H9 (cell line): ENCODE data around the gene STX3. TPM values are rescaled to one million over a fixed set of nuclear protein-coding genes. Genes with fewer than 3 reads are reported as not detected.

Experiments used
- DNase-seq: peaks from one replicate; pipeline ENCODE4 v3.0.0-alpha.2; 2017
- H2AFZ ChIP-seq: one replicate; pipeline ENCODE4 v1.6.1; 2013; ENCODE audit warnings: mild to moderate bottlenecking, low read length, control low read depth, moderate library complexity
- H2AK5ac ChIP-seq: 2 replicates; pipeline ENCODE4 v1.6.1; 2013; ENCODE audit warnings: low read length, control low read depth, mixed read lengths; ENCODE audit not compliant: insufficient read length
- H2BK120ac ChIP-seq: one replicate; pipeline ENCODE4 v1.6.1; 2013; ENCODE audit warnings: low read depth, mild to moderate bottlenecking, low read length, control low read depth, inconsistent platforms; ENCODE audit not compliant: poor library complexity, severe bottlenecking
- H2BK12ac ChIP-seq: 2 replicates; pipeline ENCODE4 v1.6.1; 2013; ENCODE audit warnings: low read length, control low read depth, mixed read lengths, low read depth; ENCODE audit not compliant: insufficient read length
- H2BK15ac ChIP-seq: 2 replicates; pipeline ENCODE4 v1.6.1; 2013; ENCODE audit warnings: low read depth, low read length, control low read depth
- H2BK20ac ChIP-seq: one replicate; pipeline ENCODE4 v1.6.1; 2013; ENCODE audit warnings: low read depth, mild to moderate bottlenecking, low read length, control low read depth, inconsistent platforms; ENCODE audit not compliant: poor library complexity, severe bottlenecking
- H2BK5ac ChIP-seq: 2 replicates; pipeline ENCODE4 v1.6.1; 2013; ENCODE audit warnings: low read length, control low read depth, mixed read lengths; ENCODE audit not compliant: insufficient read length
- H3K14ac ChIP-seq: 2 replicates; pipeline ENCODE4 v1.6.1; 2013; ENCODE audit warnings: low read length, control low read depth; ENCODE audit not compliant: insufficient read depth
- H3K18ac ChIP-seq: 2 replicates; pipeline ENCODE4 v1.6.1; 2013; ENCODE audit warnings: low read depth, mild to moderate bottlenecking, mixed read lengths, low read length, control low read depth; ENCODE audit not compliant: insufficient read length
- H3K23ac ChIP-seq: 2 replicates; pipeline ENCODE4 v1.6.1; 2013; ENCODE audit warnings: low read length, control low read depth, mixed read lengths, low read depth; ENCODE audit not compliant: insufficient read length
- H3K23me2 ChIP-seq: 2 replicates; pipeline ENCODE4 v1.6.1; 2013; ENCODE audit warnings: low read depth, mild to moderate bottlenecking, mixed read lengths, low read length, control low read depth; ENCODE audit not compliant: insufficient read length, poor library complexity, severe bottlenecking
- H3K27ac ChIP-seq: 2 replicates; pipeline ENCODE4 v1.5.1; 2013; ENCODE audit warnings: low read length, control low read depth, mixed read lengths, low read depth; ENCODE audit not compliant: insufficient read length
- H3K27me3 ChIP-seq: 2 replicates; pipeline ENCODE4 v1.6.1; 2013; ENCODE audit warnings: low read length, control low read depth, inconsistent platforms; ENCODE audit not compliant: insufficient read depth
- H3K4ac ChIP-seq: 2 replicates; pipeline ENCODE4 v1.6.1; 2013; ENCODE audit warnings: low read depth, mild to moderate bottlenecking, control low read depth, inconsistent platforms, low read length, moderate library complexity
- H3K4me1 ChIP-seq: 2 replicates; pipeline ENCODE4 v1.6.1; 2013; ENCODE audit warnings: low read length, control low read depth, inconsistent platforms; ENCODE audit not compliant: insufficient read depth
- H3K4me2 ChIP-seq: 2 replicates; pipeline ENCODE4 v1.6.1; 2013; ENCODE audit warnings: low read length, control low read depth, mixed read lengths; ENCODE audit not compliant: insufficient read length, insufficient read depth
- H3K56ac ChIP-seq: 2 replicates; pipeline ENCODE4 v1.6.1; 2013; ENCODE audit warnings: low read depth, mild to moderate bottlenecking, mixed read lengths, low read length, control low read depth; ENCODE audit not compliant: insufficient read length
- H3K79me1 ChIP-seq: 2 replicates; pipeline ENCODE4 v1.6.1; 2013; ENCODE audit warnings: low read depth, mild to moderate bottlenecking, moderate library complexity, low read length, control low read depth, inconsistent platforms; ENCODE audit not compliant: insufficient read depth, poor library complexity, severe bottlenecking
- H3K79me2 ChIP-seq: 2 replicates; pipeline ENCODE4 v1.6.1; 2013; ENCODE audit warnings: low read length, control low read depth, inconsistent platforms; ENCODE audit not compliant: insufficient read depth
- H3K9ac ChIP-seq: 2 replicates; pipeline ENCODE4 v1.6.1; 2013; ENCODE audit warnings: low read length, control low read depth, mixed read lengths; ENCODE audit not compliant: insufficient read length; ENCODE audit errors: extremely low read depth
- H3K9me3 ChIP-seq: one replicate; pipeline ENCODE4 v1.6.1; 2013; ENCODE audit warnings: low read depth, low read length, inconsistent platforms; ENCODE audit not compliant: control insufficient read depth
- H3T11ph ChIP-seq: one replicate; pipeline ENCODE4 v1.6.1; 2013; ENCODE audit warnings: mild to moderate bottlenecking, low read length, control low read depth, inconsistent platforms
- H4K20me1 ChIP-seq: one replicate; pipeline ENCODE4 v1.6.1; 2013; ENCODE audit not compliant: control insufficient read depth, insufficient read length, insufficient read depth
- H4K5ac ChIP-seq: 2 replicates; pipeline ENCODE4 v1.6.1; 2013; ENCODE audit warnings: low read depth, mild to moderate bottlenecking, mixed read lengths, low read length, control low read depth; ENCODE audit not compliant: insufficient read length
- H4K8ac ChIP-seq: replicated peaks from 2 replicates; pipeline ENCODE4 v1.6.1; 2013; ENCODE audit warnings: low read length, control low read depth, mixed read lengths, low read depth; ENCODE audit not compliant: insufficient read length
- H4K91ac ChIP-seq: 2 replicates; pipeline ENCODE4 v1.6.1; 2013; ENCODE audit warnings: low read depth, mild to moderate bottlenecking, moderate library complexity, mixed read lengths, low read length, control low read depth; ENCODE audit not compliant: insufficient read length
- H3K27ac Mint-ChIP-seq, 3 experiments: 2 replicates in 2 of 3; 3 replicates in 1 of 3; pipeline ENCODE4 v1.8.0; 2020 to 2021; ENCODE audit warnings: mixed read lengths in 3 of 3, mild to moderate bottlenecking in 1 of 3, moderate library complexity in 1 of 3
- H3K27me3 Mint-ChIP-seq: 2 replicates; pipeline ENCODE4 v1.8.0; 2021; ENCODE audit warnings: low read depth, mild to moderate bottlenecking, moderate library complexity, mixed read lengths
- H3K36me3 Mint-ChIP-seq, 3 experiments: 2 replicates in 2 of 3; 3 replicates in 1 of 3; pipeline ENCODE4 v1.8.0; 2020 to 2021; ENCODE audit warnings: low read depth in 3 of 3, mixed read lengths in 3 of 3; ENCODE audit not compliant: insufficient read depth in 1 of 3
- H3K4me1 Mint-ChIP-seq, 2 experiments: 2 replicates each; pipeline ENCODE4 v1.8.0; 2020; ENCODE audit warnings: mixed read lengths in 2 of 2
- H3K4me3 Mint-ChIP-seq, 2 experiments: 2 replicates in 1 of 2; 3 replicates in 1 of 2; pipeline ENCODE4 v1.8.0; 2020 to 2021; ENCODE audit warnings: mild to moderate bottlenecking in 2 of 2, mixed read lengths in 2 of 2, moderate library complexity in 1 of 2
- H3K9me3 Mint-ChIP-seq, 2 experiments: 2 replicates in 1 of 2; 3 replicates in 1 of 2; pipeline ENCODE4 v1.8.0; 2020; ENCODE audit warnings: mild to moderate bottlenecking in 2 of 2, mixed read lengths in 2 of 2, moderate library complexity in 1 of 2
- WGBS: extraction: QIAGEN DNeasy Blood & Tissue Kit; methylation state at CpG from one replicate; pipeline ENCODE4 v1.1.7; 2013; ENCODE audit warnings: missing lambda C conversion rate, low lambda C conversion rate, mixed read lengths; ENCODE audit not compliant: insufficient read length; ENCODE audit errors: extremely low coverage; 5-methylcytosine and 5-hydroxymethylcytosine counted together
- total RNA-seq: library from RNA; stranded (reverse); gene quantifications from 2 replicates; pipeline ENCODE4 v1.2.1, GENCODE V29; 2021
- TF ChIP-seq, protein P1 (sequence below): fragments of 200-600 bp; sonication (generic); conservative IDR thresholded peaks from 3 replicates; pipeline ENCODE4 v1.8.0; 2021; ENCODE audit warnings: antibody characterized with exemption, mild to moderate bottlenecking

The STX3 gene
- total RNA-seq, 1 experiment from 2014 or later = 41.0 TPM

DNA sequence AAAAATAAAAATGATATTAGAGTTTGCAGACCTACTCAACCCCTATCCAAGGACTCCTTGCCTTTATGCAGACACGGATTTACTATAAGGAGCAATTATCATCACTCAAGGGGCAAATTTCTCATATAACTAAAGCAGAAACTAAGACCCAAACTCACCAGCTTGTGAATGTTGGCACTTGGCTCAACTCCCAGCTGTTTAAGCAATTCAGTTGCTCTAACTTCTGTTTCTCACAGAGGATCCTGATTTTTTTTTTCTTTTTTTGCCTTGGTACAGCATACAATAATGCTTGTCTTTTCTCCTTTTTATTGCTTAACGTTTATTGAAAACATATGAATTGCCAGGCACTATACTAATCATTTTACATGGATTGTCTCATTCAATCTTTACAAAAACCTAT is 99.7 kb downstream of the STX3 start:
- Histone ChIP-seq H2AFZ (no peak overlapping the region), H3K27ac (no peak overlapping the region), H3K9ac (no peak overlapping the region), H2BK120ac (no peak overlapping the region), H2AK5ac (no peak overlapping the region), H3K9me3 (no peaks in the 10 kb centered on the region), H3K4ac (no peak overlapping the region), H2BK15ac (no peak overlapping the region), H2BK5ac (no peak overlapping the region), H4K5ac (no peak overlapping the region), H3T11ph (no peak overlapping the region), H3K23me2 (no peaks in the 10 kb centered on the region), H4K91ac (no peak overlapping the region), H4K8ac (no peak overlapping the region), H3K4me2 (no peak overlapping the region), H3K4me1 (peaks cover 3% of the 10 kb centered on the region; the same call in 1 of the 2 replicates), H3K18ac (no peak overlapping the region), H3K79me2 (no peaks in the 10 kb centered on the region), H3K14ac (no peak overlapping the region), H2BK12ac (no peak overlapping the region), H3K27me3 (no peaks in the 10 kb centered on the region), H3K23ac (no peak overlapping the region), H3K79me1 (no peaks in the 10 kb centered on the region), H4K20me1 (no peaks in the 10 kb centered on the region), H2BK20ac (no peak overlapping the region), H3K56ac (no peak overlapping the region)
- peaks cover 8 to 14% of the 10 kb centered on the region in 2 experiments for H3K4me1 Mint-ChIP-seq
- H3K27ac Mint-ChIP-seq = no peak overlapping the region
- H3K27me3 Mint-ChIP-seq = no peaks in the 10 kb centered on the region
- DNase-seq = no peak
- H3K4me3 Mint-ChIP-seq = no peak overlapping the region
- H3K9me3 Mint-ChIP-seq = no peaks in the 10 kb centered on the region
- TF ChIP-seq, protein P1, sequence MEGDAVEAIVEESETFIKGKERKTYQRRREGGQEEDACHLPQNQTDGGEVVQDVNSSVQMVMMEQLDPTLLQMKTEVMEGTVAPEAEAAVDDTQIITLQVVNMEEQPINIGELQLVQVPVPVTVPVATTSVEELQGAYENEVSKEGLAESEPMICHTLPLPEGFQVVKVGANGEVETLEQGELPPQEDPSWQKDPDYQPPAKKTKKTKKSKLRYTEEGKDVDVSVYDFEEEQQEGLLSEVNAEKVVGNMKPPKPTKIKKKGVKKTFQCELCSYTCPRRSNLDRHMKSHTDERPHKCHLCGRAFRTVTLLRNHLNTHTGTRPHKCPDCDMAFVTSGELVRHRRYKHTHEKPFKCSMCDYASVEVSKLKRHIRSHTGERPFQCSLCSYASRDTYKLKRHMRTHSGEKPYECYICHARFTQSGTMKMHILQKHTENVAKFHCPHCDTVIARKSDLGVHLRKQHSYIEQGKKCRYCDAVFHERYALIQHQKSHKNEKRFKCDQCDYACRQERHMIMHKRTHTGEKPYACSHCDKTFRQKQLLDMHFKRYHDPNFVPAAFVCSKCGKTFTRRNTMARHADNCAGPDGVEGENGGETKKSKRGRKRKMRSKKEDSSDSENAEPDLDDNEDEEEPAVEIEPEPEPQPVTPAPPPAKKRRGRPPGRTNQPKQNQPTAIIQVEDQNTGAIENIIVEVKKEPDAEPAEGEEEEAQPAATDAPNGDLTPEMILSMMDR = no peak
- no CpG with 5 or more reads among the region's 2 CpGs for WGBS
- H3K36me3 Mint-ChIP-seq = no peaks in the 10 kb centered on the region

Other genes starting within 250 kb of the STX3 start
- not detected in 2 replicates for gene OR4D9, start 243.8 kb upstream of the STX3 start, total RNA-seq
- 46.7 and 48.5 TPM in 2 replicates for gene OSBP, start 139.6 kb upstream of the STX3 start, total RNA-seq
- 31.4 and 32.5 TPM in 2 replicates for gene PATL1, start 86.3 kb upstream of the STX3 start, total RNA-seq
- gene OR10V1, start 41.5 kb upstream of the STX3 start, total RNA-seq = not detected in 2 replicates
- 84.5 and 87.1 TPM in 2 replicates for gene MRPL16, start 55.4 kb downstream of the STX3 start, total RNA-seq
- gene CBLIF, start 90.1 kb downstream of the STX3 start, total RNA-seq = not detected in 2 replicates
- gene TCN1, start 111.1 kb downstream of the STX3 start, total RNA-seq = not detected in 2 replicates
- not detected in 2 replicates for gene OOSP3, start 123.4 kb downstream of the STX3 start, total RNA-seq
- gene OOSP1, start 183.1 kb downstream of the STX3 start, total RNA-seq = not detected in 2 replicates
- not detected in 2 replicates for gene OOSP4A, start 208.7 kb downstream of the STX3 start, total RNA-seq